Small intestine (tissue), 16 donors: ENCODE data around the gene VAPA. TPM values are rescaled to one million over a fixed set of nuclear protein-coding genes. Genes with fewer than 3 reads are reported as not detected.

Source experiments
- DNase-seq, 2 donors: peaks; one replicate each; pipeline versions ENCODE4 v3.0.0 to v3.0.0-alpha.2; 2013
- FAIRE-seq: peaks from 2 replicates; lab custom pipeline; 2012; peaks lifted over from hg19 to GRCh38; lab: Jason Lieb, UNC
- H3K27ac ChIP-seq, 3 donors: one replicate each; pipeline ENCODE4 v1.5.1; 2013; ENCODE audit warnings: low read length in 2 of 3, mild to moderate bottlenecking in 2 of 3, control low read depth in 1 of 3, inconsistent platforms in 1 of 3, low read depth in 1 of 3, moderate library complexity in 1 of 3
- H3K27me3 ChIP-seq, 3 donors: one replicate each; pipeline ENCODE4 v1.6.1; 2013; ENCODE audit warnings: low read length in 3 of 3, inconsistent platforms in 1 of 3; ENCODE audit not compliant: control insufficient read depth in 3 of 3, insufficient read depth in 3 of 3
- H3K36me3 ChIP-seq, 3 donors: one replicate each; pipeline ENCODE4 v1.6.1; 2013; ENCODE audit warnings: low read length in 3 of 3, inconsistent platforms in 1 of 3, low read depth in 1 of 3, mild to moderate bottlenecking in 1 of 3, moderate library complexity in 1 of 3; ENCODE audit not compliant: control insufficient read depth in 3 of 3, insufficient read depth in 2 of 3
- H3K4me1 ChIP-seq, 3 donors: one replicate each; pipeline ENCODE4 v1.6.1; 2013; ENCODE audit warnings: low read length in 2 of 3, inconsistent platforms in 1 of 3, low read depth in 1 of 3, mild to moderate bottlenecking in 1 of 3, moderate library complexity in 1 of 3; ENCODE audit not compliant: control insufficient read depth in 3 of 3, insufficient read depth in 2 of 3
- H3K4me3 ChIP-seq, 3 donors: one replicate each; pipeline ENCODE4 v1.5.1; 2013; ENCODE audit warnings: low read length in 3 of 3, control low read depth in 1 of 3, inconsistent platforms in 1 of 3, low read depth in 1 of 3, mild to moderate bottlenecking in 1 of 3, moderate library complexity in 1 of 3
- H3K9me3 ChIP-seq, 2 donors: one replicate each; pipeline ENCODE4 v1.6.1; 2013; ENCODE audit warnings: low read depth in 1 of 2, low read length in 1 of 2; ENCODE audit not compliant: control insufficient read depth in 2 of 2, insufficient read depth in 1 of 2
- WGBS, 3 donors: extraction: QIAGEN DNeasy Blood & Tissue Kit; methylation state at CpG; one replicate each; pipeline ENCODE4 v1.1.7; 2013; 5-methylcytosine and 5-hydroxymethylcytosine counted together
- long read RNA-seq, 10 donors: transcript quantifications; one replicate each; lab custom pipeline, GENCODE V29; 2026
- polyA plus RNA-seq, 4 donors: library from polyadenylated mRNA; stranded (reverse) in 3 of 4; unstranded in 1 of 4; fragments of 200-250 nt in 3 of 4; fragments of 120-200 nt in 1 of 4; gene quantifications; one replicate each; pipeline versions ENCODE4 v1.2.1 to v1.2.3, GENCODE V29; 2013
- donor health status: healthy with polysubstance abuse.
- donor health status: control.
- donor health status: control.
- donor health status: Bipolar disorder and iron deficiency.
- donor health status: healthy.

Gene VAPA, protein sequence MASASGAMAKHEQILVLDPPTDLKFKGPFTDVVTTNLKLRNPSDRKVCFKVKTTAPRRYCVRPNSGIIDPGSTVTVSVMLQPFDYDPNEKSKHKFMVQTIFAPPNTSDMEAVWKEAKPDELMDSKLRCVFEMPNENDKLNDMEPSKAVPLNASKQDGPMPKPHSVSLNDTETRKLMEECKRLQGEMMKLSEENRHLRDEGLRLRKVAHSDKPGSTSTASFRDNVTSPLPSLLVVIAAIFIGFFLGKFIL
- 100 to 1,000 TPM; 129 to 229 (median 163) TPM for polyA plus RNA-seq
- long read RNA-seq, donor 1: 0 reads
- long read RNA-seq, donor 2, full-length matches to known transcripts: 52 of 52 reads
- long read RNA-seq, donor 2, partial matches to known transcripts: 0 of 52 reads
- long read RNA-seq, donor 2, other reads (novel, unspliced or antisense): 0 of 52 reads
- long read RNA-seq, donor 3, full-length matches to known transcripts: 62 of 165 reads
- long read RNA-seq, donor 3, partial matches to known transcripts: 103 of 165 reads
- long read RNA-seq, donor 3, other reads (novel, unspliced or antisense): 0 of 165 reads
- long read RNA-seq, donor 4, full-length matches to known transcripts: 5 of 5 reads
- long read RNA-seq, donor 4, partial matches to known transcripts: 0 of 5 reads
- long read RNA-seq, donor 4, other reads (novel, unspliced or antisense): 0 of 5 reads
- long read RNA-seq, donor 5, full-length matches to known transcripts: 17 of 46 reads
- long read RNA-seq, donor 5, partial matches to known transcripts: 29 of 46 reads
- long read RNA-seq, donor 5, other reads (novel, unspliced or antisense): 0 of 46 reads
- long read RNA-seq, donor 6, full-length matches to known transcripts: 98 of 198 reads
- long read RNA-seq, donor 6, partial matches to known transcripts: 100 of 198 reads
- long read RNA-seq, donor 6, other reads (novel, unspliced or antisense): 0 of 198 reads
- long read RNA-seq, donor 7, full-length matches to known transcripts: 105 of 105 reads
- long read RNA-seq, donor 7, partial matches to known transcripts: 0 of 105 reads
- long read RNA-seq, donor 7, other reads (novel, unspliced or antisense): 0 of 105 reads
- long read RNA-seq, donor 8, full-length matches to known transcripts: 9 of 9 reads
- long read RNA-seq, donor 8, partial matches to known transcripts: 0 of 9 reads
- long read RNA-seq, donor 8, other reads (novel, unspliced or antisense): 0 of 9 reads
- long read RNA-seq, donor 9, full-length matches to known transcripts: 25 of 25 reads
- long read RNA-seq, donor 9, partial matches to known transcripts: 0 of 25 reads
- long read RNA-seq, donor 9, other reads (novel, unspliced or antisense): 0 of 25 reads
- long read RNA-seq, donor 10, full-length matches to known transcripts: 86 of 199 reads
- long read RNA-seq, donor 10, partial matches to known transcripts: 108 of 199 reads
- long read RNA-seq, donor 10, other reads (novel, unspliced or antisense): 5 of 199 reads

DNA sequence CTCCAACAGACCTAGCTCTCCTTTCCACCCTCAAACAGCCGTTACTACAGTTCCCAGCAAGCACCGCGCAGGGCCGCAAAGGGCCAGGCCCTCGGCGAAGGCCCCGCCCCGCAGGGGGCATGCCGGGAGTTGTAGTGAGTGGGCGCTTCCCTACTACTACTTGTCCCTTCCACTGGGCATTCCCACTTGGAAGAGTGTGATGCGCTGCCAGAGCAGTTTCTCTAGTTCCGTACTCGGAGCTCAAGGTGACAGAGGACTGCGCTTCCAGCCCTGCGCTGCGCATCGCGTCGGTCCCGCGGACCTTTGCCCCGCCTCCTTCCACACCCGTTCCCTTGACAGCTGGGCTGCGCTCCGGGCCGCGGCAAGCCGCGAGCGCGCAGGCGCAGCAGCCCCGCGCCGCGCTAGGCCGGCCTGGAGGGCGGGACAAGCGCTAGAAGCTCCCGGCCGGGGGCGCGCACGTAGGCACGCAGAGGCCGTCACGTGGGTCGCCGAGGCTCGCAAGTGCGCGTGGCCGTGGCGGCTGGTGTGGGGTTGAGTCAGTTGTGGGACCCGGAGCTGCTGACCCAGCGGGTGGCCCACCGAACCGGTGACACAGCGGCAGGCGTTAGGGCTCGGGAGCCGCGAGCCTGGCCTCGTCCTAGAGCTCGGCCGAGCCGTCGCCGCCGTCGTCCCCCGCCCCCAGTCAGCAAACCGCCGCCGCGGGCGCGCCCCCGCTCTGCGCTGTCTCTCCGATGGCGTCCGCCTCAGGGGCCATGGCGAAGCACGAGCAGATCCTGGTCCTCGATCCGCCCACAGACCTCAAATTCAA, at the start of gene VAPA:
Gene VAPA (plus strand): TSS at position 491 of the 808 bp plus-strand sequence. CDS start 241 bp downstream, at position 732.
- FAIRE-seq: no peak
- H3K36me3 ChIP-seq: peaks cover 0 to under 1% (median 0%) of the 10 kb centered on the region in 3 donors
- WGBS, 3 donors: 0 to 1% (median 0%) methylated on average over 54 to 87 of the region's 87 CpGs
- H3K27me3 ChIP-seq: no peaks in the 10 kb centered on the region
- H3K9me3 ChIP-seq: peaks cover 0 to 5% of the 10 kb centered on the region in 2 donors
- DNase-seq: peak; percentile 96 to 99
- peak within 1 kb of the TSS; percentile 91 to 99 (median 99) for H3K27ac ChIP-seq
- H3K4me3 ChIP-seq: peak within 1 kb of the TSS; percentile 72 to 100 (median 100)
- H3K4me1 ChIP-seq: peaks cover 5 to 10% (median 9%) of the 10 kb centered on the region in 3 donors

DNA sequence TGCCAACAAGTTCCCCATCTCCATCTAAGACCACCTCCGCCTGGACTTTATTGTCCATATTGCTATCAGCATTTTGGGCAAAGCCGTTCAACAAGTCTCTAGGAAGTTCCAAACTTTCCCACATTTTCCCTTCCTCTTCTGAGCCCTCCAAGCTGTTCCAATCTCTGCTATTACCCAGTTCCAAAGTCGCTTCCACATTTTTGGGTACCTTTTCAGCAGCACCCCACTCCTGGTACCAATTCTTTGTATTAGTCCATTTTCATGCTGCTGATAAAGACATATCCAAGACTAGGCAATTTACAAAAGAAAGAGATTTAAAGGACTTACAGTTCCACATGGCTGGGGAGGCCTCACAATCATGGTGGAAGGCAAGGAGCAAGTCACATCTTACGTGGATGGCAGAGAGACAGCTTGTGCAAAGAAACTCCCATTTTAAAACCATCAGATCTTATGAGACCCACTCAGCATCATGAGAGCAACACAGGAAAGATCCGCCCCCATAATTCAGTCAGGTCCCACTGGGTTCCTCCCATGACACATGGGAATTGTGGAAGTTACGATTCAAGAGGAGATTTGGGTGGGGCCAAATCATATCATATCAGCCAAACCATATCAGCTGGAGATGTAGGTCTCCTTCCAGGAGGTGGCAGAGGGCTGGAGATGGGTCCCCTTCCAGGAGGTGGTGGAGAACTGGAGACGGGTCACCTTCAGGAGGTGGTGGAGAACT, 47.9 kb upstream of the VAPA start:
- no peak for FAIRE-seq

GRCh38 chr18:9866627-9867026, 47.2 kb upstream of the VAPA start:
- WGBS, 3 donors: 81 to 95% (median 92%) methylated on average over 3 of the region's 3 CpGs
- peaks cover 3 to 30% (median 9%) of the 10 kb centered on the region in 3 donors for H3K4me1 ChIP-seq
- no peak overlapping the region for H3K27ac ChIP-seq
- H3K9me3 ChIP-seq: peaks cover 0 to 18% of the 10 kb centered on the region in 2 donors
- H3K36me3 ChIP-seq: no peaks in the 10 kb centered on the region
- no peak overlapping the region for H3K4me3 ChIP-seq
- FAIRE-seq: no peak
- H3K27me3 ChIP-seq: no peaks in the 10 kb centered on the region
- no peak for DNase-seq

More for the DNA sequence above, 47.9 kb upstream of the VAPA start:
- no peaks in the 10 kb centered on the region for H3K27me3 ChIP-seq
- H3K27ac ChIP-seq: no peak overlapping the region
- H3K4me1 ChIP-seq: peaks cover 3 to 26% (median 9%) of the 10 kb centered on the region in 3 donors
- H3K4me3 ChIP-seq: no peak overlapping the region
- 91 to 94% (median 92%) methylated on average over 7 of the region's 7 CpGs for WGBS, 3 donors
- DNase-seq: no peak
- peaks cover 0 to 18% of the 10 kb centered on the region in 2 donors for H3K9me3 ChIP-seq
- no peaks in the 10 kb centered on the region for H3K36me3 ChIP-seq

- DNase-seq (no peak), FAIRE-seq (no peak)
- peaks cover 3 to 30% (median 9%) of the 10 kb centered on the region in 3 donors for H3K4me1 ChIP-seq
- H3K36me3 ChIP-seq: no peaks in the 10 kb centered on the region
- no peak overlapping the region for H3K4me3 ChIP-seq
- H3K27me3 ChIP-seq: no peaks in the 10 kb centered on the region
- 80 to 89% (median 85%) methylated on average over 4 of the region's 4 CpGs for WGBS, 3 donors
- H3K9me3 ChIP-seq: peaks cover 0 to 18% of the 10 kb centered on the region in 2 donors
- H3K27ac ChIP-seq: no peak overlapping the region
Measured at GRCh38 chr18:9867071-9867594, 46.7 kb upstream of the VAPA start.

DNA sequence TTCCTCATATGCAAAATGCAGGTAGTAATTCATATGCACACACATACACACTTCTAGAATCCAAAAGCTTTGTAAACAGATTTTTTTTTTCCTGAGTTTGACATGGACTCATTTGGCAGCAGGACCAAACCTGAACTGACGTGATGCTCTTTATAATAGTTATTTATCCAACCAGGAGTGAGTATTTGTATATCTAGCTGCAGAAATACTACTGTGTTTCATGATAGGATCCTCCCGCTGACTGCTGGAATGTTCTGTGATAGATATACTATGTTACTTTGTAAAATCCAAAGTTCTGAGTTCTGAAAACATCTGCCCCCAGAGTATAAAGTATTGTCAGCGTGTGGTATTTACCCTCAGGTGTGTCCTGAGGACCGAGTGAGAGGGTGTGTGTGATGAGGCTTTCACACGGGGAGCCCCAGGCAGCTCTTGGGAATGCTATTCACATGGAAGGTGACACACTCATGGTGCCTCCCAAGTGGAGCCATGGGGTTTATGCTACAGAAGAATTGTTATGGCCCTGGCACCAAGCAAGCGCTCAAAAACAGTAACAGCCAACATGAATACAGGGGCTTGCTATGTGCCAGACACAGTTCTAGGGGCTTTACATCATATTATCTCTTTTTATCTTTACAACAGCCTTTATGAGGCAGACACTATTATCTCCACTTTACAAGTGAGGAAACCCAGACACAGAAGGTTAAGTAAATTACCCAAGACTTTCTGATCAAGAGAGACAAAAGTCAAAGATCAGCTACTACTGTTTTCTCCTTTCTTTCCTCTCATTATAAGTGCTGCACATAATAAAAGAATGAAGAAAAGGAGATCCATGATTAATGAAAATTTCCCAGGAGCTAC, 44.7 kb upstream of the VAPA start:
- H3K27ac ChIP-seq: peak overlapping the region in 1 of 3 donors; percentile 83
- WGBS, 3 donors: 51 to 63% (median 54%) methylated on average over 6 of the region's 6 CpGs
- H3K4me3 ChIP-seq: no peak overlapping the region
- peaks cover 0 to 18% of the 10 kb centered on the region in 2 donors for H3K9me3 ChIP-seq
- H3K27me3 ChIP-seq: no peaks in the 10 kb centered on the region
- DNase-seq (peak in 1 of 2 donors; percentile 83), FAIRE-seq (no peak)
- H3K36me3 ChIP-seq: no peaks in the 10 kb centered on the region
- peaks cover 3 to 30% (median 9%) of the 10 kb centered on the region in 3 donors for H3K4me1 ChIP-seq

DNA sequence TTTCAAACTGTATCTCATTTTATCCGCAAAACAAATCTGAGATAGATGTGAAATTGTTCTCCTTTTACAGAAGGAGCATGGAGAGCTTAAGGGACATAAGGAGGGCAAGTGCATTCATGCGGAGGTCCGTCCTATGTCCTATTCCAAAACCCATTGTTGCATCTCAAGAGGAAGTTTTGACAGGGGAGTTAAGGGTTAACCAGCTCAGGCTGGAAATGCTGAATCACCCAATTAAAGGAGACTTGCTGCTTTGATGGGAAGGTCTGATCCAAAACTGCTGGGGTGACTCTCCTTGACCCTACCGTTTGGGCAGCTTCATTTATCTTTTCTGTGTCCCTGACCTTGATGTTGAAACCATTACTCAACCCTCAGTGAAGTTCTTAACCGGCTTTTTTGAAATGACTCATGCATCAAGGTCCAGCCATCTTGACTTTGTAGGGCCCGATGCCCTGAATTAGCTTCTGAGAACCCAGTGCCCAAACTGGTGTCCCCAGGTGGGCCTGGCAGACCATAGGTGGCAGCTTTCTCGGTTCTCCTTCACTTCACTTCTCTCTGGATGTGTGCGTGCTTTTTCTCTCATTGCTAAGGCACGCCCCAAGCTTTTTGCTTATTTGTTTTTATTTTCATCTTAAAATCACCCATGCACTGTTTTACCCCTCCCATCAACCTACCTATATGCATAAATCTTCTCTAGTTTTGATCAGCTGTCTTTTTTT, 43.9 kb upstream of the VAPA start:
- 56 to 62% (median 61%) methylated on average over 9 of the region's 9 CpGs for WGBS, 3 donors
- Histone ChIP-seq H3K9me3 (peaks cover 0 to 18% of the 10 kb centered on the region in 2 donors), H3K27ac (peak overlapping the region in 1 of 3 donors; percentile 83), H3K27me3 (no peaks in the 10 kb centered on the region), H3K36me3 (no peaks in the 10 kb centered on the region), H3K4me1 (peaks cover 3 to 30% (median 9%) of the 10 kb centered on the region in 3 donors), H3K4me3 (no peak overlapping the region)
- peak; percentile 80 to 82 for DNase-seq
- FAIRE-seq: no peak
